Dermis microvascular lymphatic vessel endothelial cell (primary cell): ENCODE results near the gene TCHP. TPM values are rescaled to one million over a fixed set of nuclear protein-coding genes. Genes with fewer than 3 reads are reported as not detected.
"Not testable (repeated sequence)": the region's sequence is repeated elsewhere in the genome, so short reads cannot be mapped to it uniquely, and the experiment has no call there.

Experiments
- DNase-seq, 2 donors: peaks; one replicate each; pipeline versions ENCODE4 v3.0.0 to v3.0.0-alpha.2; 2010; ENCODE audit warnings: low read depth in 2 of 2
- total RNA-seq: library from RNA; depleted of rRNA; stranded (reverse); fragments of >200 nt; gene quantifications from 2 replicates; pipeline ENCODE4 v1.2.1, GENCODE V29; 2014

The TCHP gene
- total RNA-seq, 1 donor from 2014 or later = 5.4 TPM

GRCh38 chr12:109878749-109879148 lies 21.3 kb upstream of the TCHP start:
- DNase-seq = no peak

DNA sequence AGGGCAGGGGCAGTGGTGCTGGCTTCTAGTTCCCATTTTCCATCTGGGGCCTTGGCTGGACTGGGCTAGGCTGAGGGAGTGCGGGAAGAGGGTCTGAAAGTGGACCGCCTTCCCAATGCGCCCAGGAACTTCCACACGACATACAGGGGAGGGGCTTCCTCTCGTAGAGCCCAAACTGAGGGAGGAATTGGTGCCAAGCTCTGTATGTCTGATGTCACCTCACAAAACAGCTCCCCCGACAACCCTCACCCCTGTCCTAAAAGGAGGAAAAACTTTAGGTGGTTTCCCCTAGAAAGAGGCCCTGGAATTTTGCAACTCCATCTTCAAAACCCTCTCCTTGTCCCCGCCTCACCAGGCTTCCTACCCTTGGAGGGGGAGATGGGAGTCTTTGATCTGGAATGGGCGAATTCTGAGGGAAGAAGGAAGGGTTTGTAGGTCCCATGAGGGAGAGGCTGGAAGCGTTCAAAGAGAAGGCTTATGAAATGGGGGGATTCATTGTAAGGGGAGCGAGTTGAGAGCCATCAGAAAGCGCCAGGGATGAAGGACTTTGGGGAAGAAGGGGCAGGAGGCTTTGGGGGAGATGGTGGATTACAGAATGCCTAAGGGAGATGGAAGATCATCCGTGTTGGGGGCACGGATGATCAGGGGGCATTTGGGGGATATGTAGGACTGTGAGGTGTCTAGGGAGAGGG lies 20.6 kb upstream of the TCHP start:
- DNase-seq = peak in 1 of 2 donors; percentile 13

- DNase-seq = peak; percentile 42 to 84
These were observed 19.8 kb upstream of the TCHP start, which contains the start of gene GLTP for GRCh38 chr12:109880043-109880931. GLTP (minus strand) TSS chr12:109880541; CDS start chr12:109880374, 167 bp downstream.

- DNase-seq = no peak
These were observed 19.1 kb upstream of the TCHP start for GRCh38 chr12:109880938-109881337.

- DNase-seq = peak in 1 of 2 donors; percentile 13
These were observed 18.3 kb upstream of the TCHP start for GRCh38 chr12:109881752-109882151.

DNA sequence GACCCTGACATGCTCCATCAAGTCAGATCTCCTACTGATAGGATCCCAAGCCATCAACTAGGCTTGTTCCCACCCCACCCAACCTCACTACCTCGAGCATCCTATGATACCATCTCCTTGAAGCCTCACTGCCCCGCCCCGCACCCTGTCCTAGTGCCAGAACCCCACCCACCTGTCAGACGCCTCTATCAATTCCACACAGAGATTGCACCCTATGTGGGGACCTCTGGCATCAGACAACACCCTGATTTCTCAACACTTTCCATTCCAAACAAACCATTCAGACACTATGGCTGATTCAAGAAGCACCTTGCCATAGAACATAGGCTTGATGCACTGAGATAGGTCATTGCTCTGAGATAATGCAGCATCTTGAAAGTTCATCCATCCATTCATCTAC lies 16.6 kb upstream of the TCHP start:
- DNase-seq = no peak

GRCh38 chr12:109885616-109886015 lies 14.5 kb upstream of the TCHP start:
- DNase-seq = no peak

- DNase-seq = peak in 1 of 2 donors; percentile 80
These were observed 11.7 kb upstream of the TCHP start for GRCh38 chr12:109888179-109889020.

GRCh38 chr12:109890620-109891170 lies 9.4 kb upstream of the TCHP start:
- DNase-seq = no peak

GRCh38 chr12:109891731-109892130 lies 8.3 kb upstream of the TCHP start:
- not testable (repeated sequence) for DNase-seq

- DNase-seq = no peak
These were observed 7.8 kb upstream of the TCHP start for GRCh38 chr12:109892165-109892715.

GRCh38 chr12:109892748-109893147 lies 7.3 kb upstream of the TCHP start:
- no peak for DNase-seq

DNA sequence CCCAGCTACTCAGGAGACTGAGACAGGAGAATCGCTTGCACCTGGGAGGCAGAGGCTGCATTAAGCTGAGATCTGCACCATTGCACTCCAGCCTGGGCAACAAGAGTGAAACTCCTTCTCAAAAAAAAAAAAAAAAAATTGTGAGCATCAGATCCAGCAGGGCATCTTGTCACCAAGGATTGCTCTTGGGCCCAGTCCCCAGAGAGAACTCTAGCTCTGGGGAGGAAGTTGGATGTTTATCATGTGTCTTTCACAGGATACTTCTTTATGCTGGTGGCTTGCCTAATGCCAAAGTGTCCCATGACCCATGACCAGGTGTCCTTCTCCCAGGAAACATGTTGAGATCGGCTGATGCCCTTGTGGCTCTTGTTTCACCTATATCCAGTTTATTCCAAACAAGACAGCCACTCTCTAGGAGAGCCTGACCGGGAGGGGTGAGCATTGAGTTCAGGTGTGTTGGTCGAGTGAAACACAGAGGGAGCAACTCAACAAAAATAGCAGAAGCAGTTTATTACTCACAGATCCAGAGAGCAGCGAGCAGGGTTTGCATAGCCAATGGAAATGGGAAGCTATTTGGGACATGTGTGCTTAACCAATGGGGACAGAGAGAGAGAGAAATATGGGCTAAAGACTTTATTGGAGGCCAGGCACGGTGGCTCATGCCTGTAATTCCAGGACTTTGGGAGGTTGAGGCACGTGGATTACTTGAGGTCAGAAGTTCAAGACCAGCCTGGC lies 6.6 kb upstream of the TCHP start:
- DNase-seq = no peak

DNA sequence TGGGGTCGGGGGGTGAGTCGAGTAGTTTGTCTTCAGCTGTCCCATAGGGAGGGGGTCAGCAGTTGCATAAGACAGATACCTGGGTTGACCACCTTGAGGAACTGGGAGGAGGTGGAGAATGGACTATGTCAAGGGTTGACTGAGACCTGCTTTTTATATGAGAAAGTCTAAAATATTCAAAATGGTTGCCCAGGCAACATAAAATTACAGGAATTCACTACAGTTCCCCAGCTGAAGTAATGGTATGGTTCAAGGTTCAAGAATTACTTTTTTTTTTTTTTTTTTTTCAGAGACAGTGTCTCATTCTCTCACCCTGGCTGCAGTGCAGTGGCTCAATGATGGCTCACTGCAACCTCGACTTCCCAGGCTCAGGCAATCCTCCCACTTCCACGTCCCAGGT lies 5.1 kb upstream of the TCHP start:
- no peak for DNase-seq

- no peak for DNase-seq
These were observed 3.9 kb upstream of the TCHP start for GRCh38 chr12:109896188-109896587.

- no peak for DNase-seq
These were observed 3.0 kb upstream of the TCHP start for GRCh38 chr12:109897029-109897428.

DNA sequence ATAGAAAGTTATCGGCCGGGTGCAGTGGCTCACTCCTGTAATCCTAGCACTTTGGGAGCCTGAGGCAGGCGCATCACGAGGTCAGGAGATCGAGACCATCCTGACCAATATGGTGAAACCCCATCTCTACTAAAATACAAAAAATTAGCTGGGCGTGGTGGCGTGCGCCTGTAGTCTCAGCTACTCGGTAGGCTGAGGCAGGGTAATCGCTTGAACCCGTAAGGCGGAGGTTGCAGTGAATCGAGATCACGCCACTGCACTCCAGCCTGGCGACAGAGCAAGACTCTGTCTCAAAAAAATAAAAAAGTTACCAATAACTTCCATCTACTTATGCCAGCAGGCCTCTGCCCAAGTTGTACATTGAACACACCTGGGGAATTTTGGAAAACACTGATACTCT lies 729 bp upstream of the TCHP start:
- DNase-seq = not testable (repeated sequence)

GRCh38 chr12:109900752-109901580 lies 892 bp downstream of the TCHP start:
- no peak for DNase-seq

DNA sequence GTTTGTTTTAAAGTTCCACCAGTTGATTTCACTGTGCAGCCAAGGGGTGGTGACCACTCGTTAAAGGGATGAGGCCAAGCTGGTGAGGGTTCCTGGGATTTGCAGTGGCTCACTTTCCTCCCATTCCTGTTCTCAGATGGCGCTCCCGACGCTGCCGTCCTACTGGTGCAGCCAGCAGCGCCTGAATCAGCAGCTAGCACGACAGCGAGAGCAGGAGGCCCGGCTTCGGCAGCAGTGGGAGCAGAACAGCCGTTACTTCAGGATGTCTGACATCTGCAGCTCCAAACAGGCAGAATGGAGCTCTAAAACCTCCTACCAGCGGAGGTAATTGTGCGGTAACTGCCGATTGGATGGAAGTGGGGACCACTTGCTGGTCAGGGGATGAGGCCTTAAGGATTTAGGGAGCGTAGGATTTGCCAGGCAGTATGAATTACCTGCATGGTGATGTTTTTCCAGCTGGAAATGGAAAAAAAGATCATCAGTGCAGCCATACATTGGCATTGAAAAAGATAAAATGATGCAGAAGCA lies 2.9 kb downstream of the TCHP start:
- no peak for DNase-seq
